Breast epithelium (tissue), 4 donors: ENCODE measurements around the gene KLK7. TPM values are rescaled to one million over a fixed set of nuclear protein-coding genes. Genes with fewer than 3 reads are reported as not detected.

Experiments
- DNase-seq, 2 donors: peaks; one replicate each; pipeline ENCODE4 v3.0.0-alpha.2; 2019; ENCODE audit warnings: low spot score in 2 of 2
- H3K27ac ChIP-seq, 2 donors: fragments of 200-600 bp; sonication (generic) in 1 of 2; one replicate each; pipeline ENCODE4 v1.5.1; 2016 to 2019; ENCODE audit warnings: mild to moderate bottlenecking in 1 of 2
- H3K27me3 ChIP-seq, 2 donors: fragments of 200-600 bp; sonication (generic) in 1 of 2; one replicate each; pipeline versions ENCODE4 v1.5.1 to v1.6.0; 2017 to 2019; ENCODE audit warnings: control low read depth in 1 of 2, mild to moderate bottlenecking in 1 of 2
- H3K36me3 ChIP-seq: fragments of 200-600 bp; one replicate; pipeline ENCODE4 v1.5.1; 2019
- H3K4me1 ChIP-seq, 2 donors: fragments of 200-600 bp; sonication (generic); one replicate each; pipeline ENCODE4 v1.5.1; 2016 to 2019; ENCODE audit warnings: control low read depth in 1 of 2
- H3K4me3 ChIP-seq, 3 donors: fragments of 200-600 bp; sonication (generic); 1 replicate in 2 of 3; 2 replicates in 1 of 3; pipeline ENCODE4 v1.5.1; 2016 to 2019; ENCODE audit warnings: mild to moderate bottlenecking in 3 of 3, moderate library complexity in 2 of 3
- H3K9me3 ChIP-seq, 2 donors: fragments of 200-600 bp; sonication (generic) in 1 of 2; one replicate each; pipeline ENCODE4 v1.5.1; 2016 to 2019; ENCODE audit warnings: control low read depth in 1 of 2
- CTCF ChIP-seq, 3 donors: fragments of 450-650 bp; IDR thresholded peaks; one replicate each; pipeline ENCODE4 v1.5.1; 2016 to 2017; ENCODE audit warnings: antibody characterized with exemption in 3 of 3, mild to moderate bottlenecking in 3 of 3, moderate library complexity in 3 of 3
- POLR2A ChIP-seq: fragments of 450-650 bp; IDR thresholded peaks from one replicate; pipeline ENCODE4 v1.6.1; 2016; ENCODE audit warnings: antibody characterized with exemption, mild to moderate bottlenecking, moderate library complexity
- POLR2AphosphoS5 ChIP-seq, 3 donors: sonication (generic); formaldehyde crosslinking; IDR thresholded peaks; one replicate each; pipeline ENCODE4 v1.6.1; 2017; ENCODE audit warnings: antibody characterized with exemption in 3 of 3
- intact Hi-C: fragments of 100-400 bp; cut with DNase I; formaldehyde crosslinking; loops from one replicate; pipeline ENCODE4 v1.15.1; 2023; ENCODE audit warnings: low total_unique reads
- total RNA-seq, 3 donors: library from RNA; depleted of rRNA; stranded (reverse); fragments of >200 nt; gene quantifications; one replicate each; pipeline ENCODE4 v1.1.0, GENCODE V29; 2016

The KLK7 gene
- total RNA-seq, 3 donors from 2014 or later: 7.5 to 103 TPM; not detected in 1

- H3K27me3 ChIP-seq: no peaks in the 10 kb centered on the region
- no peaks in the 10 kb centered on the region for H3K4me1 ChIP-seq
- no peak overlapping the region for H3K4me3 ChIP-seq
- no peaks in the 10 kb centered on the region for H3K9me3 ChIP-seq
- intact Hi-C loops: no loop called here
- H3K27ac ChIP-seq: peak overlapping the region in 1 of 2 donors; percentile 71
- no peaks in the 10 kb centered on the region for H3K36me3 ChIP-seq
- no peak for DNase-seq
- TF ChIP-seq POLR2A: no peak
- TF ChIP-seq CTCF (IDR thresholded peaks at IDR 0.05): no peak
- TF ChIP-seq POLR2AphosphoS5 (IDR thresholded peaks at IDR 0.05): no peak
Observed at GRCh38 chr19:50979758-50980157, 4.0 kb downstream of the KLK7 start.

- Histone ChIP-seq H3K36me3 (no peaks in the 10 kb centered on the region), H3K27me3 (no peaks in the 10 kb centered on the region), H3K4me1 (no peaks in the 10 kb centered on the region), H3K27ac (peak overlapping the region in 1 of 2 donors; percentile 71), H3K4me3 (no peak overlapping the region), H3K9me3 (no peaks in the 10 kb centered on the region)
- no peak for TF ChIP-seq POLR2A
- no peak for TF ChIP-seq POLR2AphosphoS5 (IDR thresholded peaks at IDR 0.05)
- TF ChIP-seq CTCF (IDR thresholded peaks at IDR 0.05): no peak
- intact Hi-C loops: no loop called here
- no peak for DNase-seq
Observed at GRCh38 chr19:50978772-50979390, 4.8 kb downstream of the KLK7 start.

- no peaks in the 10 kb centered on the region for H3K27me3 ChIP-seq
- TF ChIP-seq CTCF (IDR thresholded peaks at IDR 0.05): no peak
- intact Hi-C loops: no loop called here
Observed at GRCh38 chr19:50977626-50978025, 6.1 kb downstream of the KLK7 start.

GRCh38 chr19:50975766-50976165 is 8.0 kb downstream of the KLK7 start:
- no peaks in the 10 kb centered on the region for H3K27me3 ChIP-seq
- TF ChIP-seq CTCF (IDR thresholded peaks at IDR 0.05) (no peak), POLR2AphosphoS5 (IDR thresholded peaks at IDR 0.05) (no peak), POLR2A (no peak)
- peak in 1 of 2 donors; percentile 88 for DNase-seq
- H3K27ac ChIP-seq: peak overlapping the region; percentile 16 to 82
- H3K36me3 ChIP-seq: no peaks in the 10 kb centered on the region
- intact Hi-C loops: no loop called here
- no peak overlapping the region for H3K4me3 ChIP-seq
- no peaks in the 10 kb centered on the region for H3K9me3 ChIP-seq
- no peaks in the 10 kb centered on the region for H3K4me1 ChIP-seq

More at GRCh38 chr19:50977626-50978025, 6.1 kb downstream of the KLK7 start:
- Histone ChIP-seq H3K27ac (no peak overlapping the region), H3K36me3 (no peaks in the 10 kb centered on the region), H3K4me3 (no peak overlapping the region), H3K4me1 (no peaks in the 10 kb centered on the region), H3K9me3 (no peaks in the 10 kb centered on the region)
- DNase-seq: no peak

GRCh38 chr19:50974702-50975556 is 8.8 kb downstream of the KLK7 start:
- H3K27ac ChIP-seq: peak overlapping the region; percentile 16 to 82
- no peaks in the 10 kb centered on the region for H3K9me3 ChIP-seq
- no peak overlapping the region for H3K4me3 ChIP-seq
- intact Hi-C loops: loop anchor here (5.0 kb wide), 1 partner anchor 762 kb away; no protein-coding TSS in a partner anchor
- TF ChIP-seq POLR2A (no peak), POLR2AphosphoS5 (IDR thresholded peaks at IDR 0.05) (no peak), CTCF (IDR thresholded peaks at IDR 0.05) (no peak)
- no peaks in the 10 kb centered on the region for H3K4me1 ChIP-seq
- H3K27me3 ChIP-seq: no peaks in the 10 kb centered on the region
- no peak for DNase-seq
- no peaks in the 10 kb centered on the region for H3K36me3 ChIP-seq
